GM18502 (cell line): ENCODE data around the gene HSD17B8.
"Not testable (repeated sequence)": the region's sequence is repeated elsewhere in the genome, so short reads cannot be mapped to it uniquely, and the experiment has no call there.

Experiments
- ATAC-seq: cut with Tn5 transposase; IDR thresholded peaks from one replicate; pipeline ENCODE4 v1.9.1; 2021; ENCODE audit warnings: mild to moderate bottlenecking; ENCODE audit not compliant: unreplicated experiment, poor library complexity

HSD17B8 gene

GRCh38 chr6:33204165-33204414 is 365 bp upstream of the HSD17B8 start:
- no peak for ATAC-seq

- no peak for ATAC-seq
These were observed 954 bp downstream of the HSD17B8 start for GRCh38 chr6:33205191-33206026.

GRCh38 chr6:33206027-33206863 is 1.8 kb downstream of the HSD17B8 start:
- ATAC-seq: no peak

- no peak for ATAC-seq
These were observed 2.6 kb downstream of the HSD17B8 start for GRCh38 chr6:33206864-33207551.

- peak; percentile 18 for ATAC-seq
These were observed 3.2 kb downstream of the HSD17B8 start for GRCh38 chr6:33207552-33208090.

GRCh38 chr6:33208091-33208967 is 3.9 kb downstream of the HSD17B8 start, which contains the start of gene RING1:
TSS of gene RING1 (plus strand) at chr6:33208500. CDS start at chr6:33208823, 323 bp downstream.
- peak; percentile 48 for ATAC-seq

GRCh38 chr6:33209856-33210255 is 5.4 kb downstream of the HSD17B8 start:
- ATAC-seq: no peak

- ATAC-seq: no peak
These were observed 6.7 kb downstream of the HSD17B8 start for GRCh38 chr6:33211136-33211535.

GRCh38 chr6:33211666-33212422 is 7.4 kb downstream of the HSD17B8 start:
- ATAC-seq: no peak

GRCh38 chr6:33212857-33213165 is 8.4 kb downstream of the HSD17B8 start:
- ATAC-seq: no peak

- no peak for ATAC-seq
These were observed 8.9 kb downstream of the HSD17B8 start for GRCh38 chr6:33213166-33213988.

GRCh38 chr6:33213989-33214335 is 9.5 kb downstream of the HSD17B8 start:
- no peak for ATAC-seq

GRCh38 chr6:33215271-33216116 is 11.0 kb downstream of the HSD17B8 start:
- ATAC-seq: no peak

- no peak for ATAC-seq
These were observed 11.7 kb downstream of the HSD17B8 start for GRCh38 chr6:33216117-33216649.

- no peak for ATAC-seq
These were observed 12.8 kb downstream of the HSD17B8 start for GRCh38 chr6:33217246-33217645.

GRCh38 chr6:33217681-33218080 is 13.2 kb downstream of the HSD17B8 start:
- no peak for ATAC-seq

GRCh38 chr6:33226503-33227120 is 22.2 kb downstream of the HSD17B8 start:
- not testable (repeated sequence) for ATAC-seq
